Measurements from ENCODE around the gene FIGLA.

Gene FIGLA

DNA sequence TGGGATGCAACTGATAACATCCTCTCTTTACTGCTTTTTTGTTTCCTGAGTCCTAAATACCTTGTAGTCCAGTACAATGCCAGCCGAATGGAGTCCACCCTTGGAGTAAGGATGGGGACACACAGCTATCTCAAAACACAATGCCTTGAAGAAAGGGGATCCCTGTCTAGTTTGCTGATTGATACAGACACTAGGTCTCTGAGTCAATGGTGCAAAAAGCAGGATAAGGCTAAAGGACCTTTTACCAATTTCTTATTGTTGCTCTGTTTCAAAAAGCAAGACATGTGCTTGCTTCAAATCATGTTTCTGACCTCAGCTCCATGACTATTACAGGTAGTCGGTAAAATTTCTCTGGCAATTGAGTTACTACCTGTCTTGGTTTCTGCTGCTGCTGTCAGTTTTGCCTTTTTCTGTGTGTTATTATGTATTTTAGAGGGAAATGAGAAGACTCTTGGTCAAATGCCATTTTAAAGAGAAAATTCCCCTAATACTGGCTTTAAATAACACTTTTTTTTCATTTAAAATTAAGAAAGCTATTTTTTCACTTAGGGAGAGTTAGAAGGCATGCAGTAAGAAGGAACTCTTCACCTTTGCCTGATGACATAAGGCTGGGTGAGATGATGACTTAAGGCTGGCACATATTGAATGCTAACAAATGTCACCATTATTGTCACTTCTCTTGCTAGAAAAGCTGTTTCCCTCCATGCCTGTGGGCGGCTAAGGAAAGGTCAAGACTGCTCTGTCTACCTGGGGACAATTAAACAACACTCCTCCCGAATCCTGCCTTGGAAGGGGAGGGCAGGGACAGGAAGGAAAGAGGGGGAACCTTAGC lies 4.9 kb upstream of the FIGLA start:
- no peak overlapping the region for H3K27ac ChIP-seq
- TF ChIP-seq, protein P1, sequence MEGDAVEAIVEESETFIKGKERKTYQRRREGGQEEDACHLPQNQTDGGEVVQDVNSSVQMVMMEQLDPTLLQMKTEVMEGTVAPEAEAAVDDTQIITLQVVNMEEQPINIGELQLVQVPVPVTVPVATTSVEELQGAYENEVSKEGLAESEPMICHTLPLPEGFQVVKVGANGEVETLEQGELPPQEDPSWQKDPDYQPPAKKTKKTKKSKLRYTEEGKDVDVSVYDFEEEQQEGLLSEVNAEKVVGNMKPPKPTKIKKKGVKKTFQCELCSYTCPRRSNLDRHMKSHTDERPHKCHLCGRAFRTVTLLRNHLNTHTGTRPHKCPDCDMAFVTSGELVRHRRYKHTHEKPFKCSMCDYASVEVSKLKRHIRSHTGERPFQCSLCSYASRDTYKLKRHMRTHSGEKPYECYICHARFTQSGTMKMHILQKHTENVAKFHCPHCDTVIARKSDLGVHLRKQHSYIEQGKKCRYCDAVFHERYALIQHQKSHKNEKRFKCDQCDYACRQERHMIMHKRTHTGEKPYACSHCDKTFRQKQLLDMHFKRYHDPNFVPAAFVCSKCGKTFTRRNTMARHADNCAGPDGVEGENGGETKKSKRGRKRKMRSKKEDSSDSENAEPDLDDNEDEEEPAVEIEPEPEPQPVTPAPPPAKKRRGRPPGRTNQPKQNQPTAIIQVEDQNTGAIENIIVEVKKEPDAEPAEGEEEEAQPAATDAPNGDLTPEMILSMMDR (conservative IDR thresholded peaks at IDR 0.05) = no peak
- no peak for TF ChIP-seq ZFX (IDR thresholded peaks at IDR 0.05)

DNA sequence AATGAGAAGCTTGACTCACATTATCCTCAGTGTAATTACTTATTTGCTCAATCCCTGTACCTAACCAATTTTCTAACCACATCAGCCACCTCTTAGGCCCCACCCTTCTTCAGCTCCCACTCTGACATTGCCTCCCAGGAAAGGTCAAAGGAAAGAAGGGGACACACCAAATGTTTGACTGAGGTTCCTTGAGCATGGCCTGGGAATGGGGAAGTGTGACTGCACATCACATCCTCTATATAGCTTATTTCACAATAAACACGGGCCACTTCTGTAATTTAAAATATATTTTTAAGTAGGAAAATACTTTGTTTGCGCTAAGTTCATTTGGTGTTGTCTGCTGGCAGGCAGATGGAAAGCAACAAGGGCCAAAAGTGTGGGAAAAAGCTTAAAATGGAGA lies 3.0 kb upstream of the FIGLA start:
- no peak for TF ChIP-seq ZFX (IDR thresholded peaks at IDR 0.05)
- TF ChIP-seq, protein P1 (conservative IDR thresholded peaks at IDR 0.05) = no peak

DNA sequence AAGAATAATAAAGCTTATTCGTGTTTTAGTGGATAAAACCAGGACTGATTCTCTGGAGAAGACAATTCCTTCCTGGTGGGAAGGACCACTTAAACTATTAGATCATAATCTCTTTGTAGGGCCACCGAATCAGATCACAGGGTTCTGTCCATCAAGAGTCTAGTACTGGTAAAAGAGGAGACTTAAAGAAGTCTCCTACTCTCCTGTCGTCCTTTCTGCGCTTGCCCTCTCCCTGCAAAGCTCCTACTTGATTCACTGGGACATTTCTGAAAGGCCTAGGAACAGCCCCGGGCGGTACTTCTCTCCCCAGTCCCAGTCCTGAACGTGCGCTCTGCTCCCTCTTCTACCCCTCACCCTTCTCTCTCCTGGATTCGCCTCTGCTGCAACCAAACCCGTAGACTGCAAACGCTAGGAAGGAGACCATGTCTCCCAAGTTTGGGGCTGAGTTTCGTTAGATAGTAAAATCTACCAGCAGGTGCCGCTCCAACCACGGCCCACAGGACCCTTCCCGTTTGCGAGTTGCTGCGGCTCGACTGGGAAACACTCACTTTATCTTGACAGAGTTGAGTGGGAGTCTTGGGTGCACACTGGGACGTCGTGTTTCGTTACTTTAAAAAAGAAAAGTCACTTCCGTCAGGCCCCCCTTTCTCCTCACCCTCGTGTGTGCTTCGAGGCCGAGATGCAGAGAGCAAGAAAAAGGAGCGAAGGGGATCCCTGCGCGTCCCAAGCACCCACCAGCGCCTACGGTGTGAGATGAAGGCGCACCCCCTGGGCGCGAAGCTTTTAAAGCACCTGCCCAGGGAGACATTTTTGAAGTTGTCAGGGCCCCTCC lies 923 bp downstream of the FIGLA start:
- no peak overlapping the region for H3K27ac ChIP-seq
- TF ChIP-seq ZFX (IDR thresholded peaks at IDR 0.05) = no peak
- TF ChIP-seq, protein P1 (conservative IDR thresholded peaks at IDR 0.05) = peak; percentile 68

More for the DNA sequence above, 3.0 kb upstream of the FIGLA start:
- H3K27ac ChIP-seq = no peak overlapping the region

DNA sequence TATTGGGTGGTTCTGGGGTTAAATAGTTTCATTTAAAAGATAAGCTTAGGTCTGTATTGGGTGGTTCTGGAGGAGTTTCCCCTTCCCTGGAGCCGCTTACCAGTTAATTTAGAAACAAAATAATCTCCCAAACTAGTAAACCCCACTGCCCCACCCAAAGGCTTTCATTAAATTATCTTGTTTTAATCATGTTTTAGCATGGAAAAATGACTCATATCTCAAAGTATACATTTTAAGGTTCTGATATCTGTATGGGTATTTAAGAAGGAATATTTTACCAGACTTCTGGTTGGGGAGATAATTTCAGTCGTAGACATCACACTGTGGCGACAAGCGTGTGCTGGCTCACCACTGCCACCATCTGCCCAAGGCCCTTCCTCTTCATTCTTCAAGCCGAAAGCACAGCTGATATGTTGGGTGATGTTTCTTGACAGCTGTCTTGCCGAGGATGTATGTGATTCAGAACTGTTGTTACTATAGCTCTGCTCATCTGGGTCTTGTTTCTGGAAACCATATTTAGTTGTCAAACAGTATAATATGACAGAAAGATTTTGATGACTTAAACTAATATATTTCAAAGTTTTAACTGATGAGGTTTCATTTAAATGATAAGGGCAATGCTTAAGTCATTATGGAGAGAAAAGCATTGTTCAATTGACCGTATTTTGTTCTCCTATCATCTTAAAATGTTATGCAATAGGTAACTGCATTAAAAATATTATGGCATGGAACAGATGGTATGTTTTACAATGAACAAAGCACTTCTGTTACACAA lies 5.1 kb downstream of the FIGLA start:
- H3K27ac ChIP-seq = no peak overlapping the region
- TF ChIP-seq, protein P1 (conservative IDR thresholded peaks at IDR 0.05) = peak; percentile 48
- TF ChIP-seq ZFX (IDR thresholded peaks at IDR 0.05) = no peak

DNA sequence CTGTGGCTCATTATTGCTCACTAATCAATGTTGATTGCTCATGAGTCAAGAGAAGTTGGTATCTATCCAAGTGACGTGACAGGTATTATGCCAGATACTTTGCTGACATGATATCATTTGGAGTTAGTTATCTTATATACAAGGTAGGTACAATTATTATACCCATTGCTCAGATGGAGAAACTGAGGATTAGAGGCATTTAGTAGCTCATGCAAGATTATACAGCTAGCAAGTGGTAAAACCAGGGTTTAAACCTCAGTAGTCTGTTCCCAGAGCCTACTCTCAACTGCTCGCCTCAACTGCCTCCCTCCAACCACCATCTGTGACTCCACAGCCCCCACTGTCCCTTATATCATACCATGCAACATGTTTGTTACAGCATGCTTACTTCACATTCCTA lies 6.1 kb downstream of the FIGLA start:
- H3K27ac ChIP-seq = no peak overlapping the region
- TF ChIP-seq ZFX (IDR thresholded peaks at IDR 0.05) = no peak
- TF ChIP-seq, protein P1 (conservative IDR thresholded peaks at IDR 0.05) = no peak

DNA sequence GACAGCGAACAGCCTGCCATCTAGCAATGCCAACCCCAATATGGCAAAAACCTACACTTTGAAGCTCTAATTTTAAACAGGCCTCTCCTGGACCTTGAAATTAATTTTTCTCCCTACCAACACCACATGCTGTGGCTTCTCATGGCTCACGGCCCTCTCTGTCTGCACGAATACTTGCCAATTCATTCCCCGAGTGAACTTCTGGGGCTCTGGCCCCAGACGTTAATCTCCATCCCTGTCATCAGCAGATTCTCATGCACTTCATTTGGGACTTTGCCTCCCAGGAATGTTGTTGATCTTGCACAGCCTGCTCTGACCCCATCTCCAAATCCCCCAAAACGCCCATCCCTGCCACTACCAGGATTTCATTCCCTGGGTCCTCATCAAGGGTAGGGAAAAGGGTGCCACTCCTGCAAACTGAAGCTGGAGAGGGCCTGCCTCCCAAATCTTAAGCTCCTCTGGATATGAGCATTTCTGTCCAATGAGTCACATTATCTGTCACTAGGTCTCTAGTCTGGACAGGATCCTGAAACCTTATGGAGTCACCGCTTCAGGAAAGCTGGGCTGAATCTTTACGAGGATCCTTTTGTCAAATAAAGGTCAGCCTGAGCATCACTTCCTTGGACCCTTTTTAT lies 10.4 kb downstream of the FIGLA start:
- H3K27ac ChIP-seq = no peak overlapping the region
- no peak for TF ChIP-seq ZFX (IDR thresholded peaks at IDR 0.05)
- TF ChIP-seq, protein P1 (conservative IDR thresholded peaks at IDR 0.05) = no peak

All from C4-2B (cell line).